ENCODE data around the gene BCKDHA.
"Not testable (repeated sequence)": the region's sequence is repeated elsewhere in the genome, so short reads cannot be mapped to it uniquely, and the experiment has no call there.

Gene BCKDHA

GRCh38 chr19:41462497-41462896 is 64.9 kb downstream of the BCKDHA start:
- H3K27me3 ChIP-seq (replicated peaks; ENCODE audit: insufficient read depth, low read length): no peaks in the 10 kb centered on the region
- no peak for TF ChIP-seq EZH2 (optimal IDR thresholded peaks at IDR 0.05; ENCODE audit: low read depth, low read length)
- no peak for TF ChIP-seq EZH2phosphoT487 (IDR thresholded peaks at IDR 0.05; ENCODE audit: low read length)
- no peak for TF ChIP-seq CTCF (IDR thresholded peaks at IDR 0.05; ENCODE audit: low read length)
- H3K79me2 ChIP-seq (ENCODE audit: low read length): no peaks in the 10 kb centered on the region
- H3K4me1 ChIP-seq (ENCODE audit: low read length): peaks cover 19% of the 10 kb centered on the region
- H3K9me2 ChIP-seq (replicated peaks; ENCODE audit: insufficient read depth, low read length): no peaks in the 10 kb centered on the region
- H4K20me1 ChIP-seq (ENCODE audit: insufficient read depth, low read length): no peaks in the 10 kb centered on the region
- H3F3A ChIP-seq (ENCODE audit: insufficient read depth, low read length): peaks cover 12% of the 10 kb centered on the region; the same call in 1 of the 2 replicates
- H3K27ac ChIP-seq (ENCODE audit: low read length): no peak overlapping the region
- no peak overlapping the region for H3K4me3 ChIP-seq (ENCODE audit: low read length)
- H3K9me3 ChIP-seq (replicated peaks; ENCODE audit: insufficient read depth, low read length): no peaks in the 10 kb centered on the region
- no peaks in the 10 kb centered on the region for H3K36me3 ChIP-seq (replicated peaks; ENCODE audit: insufficient read depth, low read length)
- peak overlapping the region; percentile 56; the same call in 1 of the 2 replicates for H3K4me2 ChIP-seq (ENCODE audit: low read depth, low read length)
- no peak overlapping the region for H3K9ac ChIP-seq (ENCODE audit: low read length)
- DNase-seq: no peak
- no peak overlapping the region for H2AFZ ChIP-seq (ENCODE audit: low read length)

GRCh38 chr19:41463257-41464256 is 65.9 kb downstream of the BCKDHA start:
- not testable (repeated sequence) for H4K20me1 ChIP-seq (ENCODE audit: insufficient read depth, low read length); H3K27me3 ChIP-seq (replicated peaks; ENCODE audit: insufficient read depth, low read length); H3K9me2 ChIP-seq (replicated peaks; ENCODE audit: insufficient read depth, low read length); H3K36me3 ChIP-seq (replicated peaks; ENCODE audit: insufficient read depth, low read length); H3K9me3 ChIP-seq (replicated peaks; ENCODE audit: insufficient read depth, low read length); H3F3A ChIP-seq (ENCODE audit: insufficient read depth, low read length); H3K79me2 ChIP-seq (ENCODE audit: low read length)
- peak overlapping the region; percentile 56 for H3K4me2 ChIP-seq (ENCODE audit: low read depth, low read length)
- H2AFZ ChIP-seq (ENCODE audit: low read length): peak overlapping the region; percentile 58
- peak; percentile 14; the same call in 1 of the 2 replicates for TF ChIP-seq CTCF (IDR thresholded peaks at IDR 0.05; ENCODE audit: low read length)
- DNase-seq: peak; percentile 45
- H3K4me3 ChIP-seq (ENCODE audit: low read length): peak overlapping the region; percentile 51
- H3K27ac ChIP-seq (ENCODE audit: low read length): peak overlapping the region; percentile 59
- peak overlapping the region; percentile 20; the same call in 1 of the 2 replicates for H3K9ac ChIP-seq (ENCODE audit: low read length)
- H3K4me1 ChIP-seq (ENCODE audit: low read length): peaks cover 11% of the 10 kb centered on the region

Measured in MM.1S (cell line).